GM12878 (cell line): ENCODE results near the gene MAFG. TPM values are rescaled to one million over a fixed set of nuclear protein-coding genes. Genes with fewer than 3 reads are reported as not detected.

Source experiments
- CBFB ChIP-seq: IDR thresholded peaks from 2 replicates; pipeline ENCODE4 v1.6.1; 2016; ENCODE audit warnings: antibody characterized with exemption, low read depth
- EGR1 ChIP-seq, 2 experiments: IDR thresholded peaks; 1 replicate in 1 of 2; 2 replicates in 1 of 2; pipeline ENCODE4 v1.6.1; 2011 to 2012; ENCODE audit warnings: low read depth in 2 of 2, low read length in 2 of 2, borderline replicate concordance in 1 of 2, mild to moderate bottlenecking in 1 of 2, moderate library complexity in 1 of 2
- FOS ChIP-seq: IDR thresholded peaks from 3 replicates; pipeline ENCODE4 v1.6.1; 2011; ENCODE audit warnings: borderline replicate concordance; ENCODE audit not compliant: insufficient read length; ENCODE audit errors: extremely low read depth
- GATAD2B ChIP-seq: fragments of 450-650 bp; conservative IDR thresholded peaks from 2 replicates; pipeline ENCODE4 v1.6.1; 2017; ENCODE audit warnings: low read depth, mild to moderate bottlenecking, moderate library complexity
- LARP7 ChIP-seq: fragments of 450-650 bp; IDR thresholded peaks from 2 replicates; pipeline ENCODE4 v1.6.1; 2017; ENCODE audit warnings: mild to moderate bottlenecking
- NRF1 ChIP-seq: conservative IDR thresholded peaks from 2 replicates; pipeline ENCODE4 v1.6.1; 2011; ENCODE audit warnings: mild to moderate bottlenecking, low read depth, low read length, improper control_type of control experiment
- POLR2A ChIP-seq: IDR thresholded peaks from 2 replicates; pipeline ENCODE4 v1.6.1; 2011; ENCODE audit warnings: low read depth, mild to moderate bottlenecking, low read length
- RFX5 ChIP-seq: IDR thresholded peaks from 2 replicates; pipeline ENCODE4 v1.6.1; 2011; ENCODE audit warnings: low read depth, low read length, improper control_type of control experiment
- STAT1 ChIP-seq: fragments of 450-650 bp; conservative IDR thresholded peaks from 2 replicates; pipeline ENCODE4 v1.6.1; 2014; ENCODE audit warnings: antibody characterized with exemption, mild to moderate bottlenecking
- polyA plus RNA-seq, 11 experiments: library from polyadenylated mRNA; depleted of rRNA in 4 of 11; unstranded in 6 of 11; stranded (reverse) in 5 of 11; fragments of >200 nt; fragmentation: Nextera tagmentation in 4 of 11; fragmentation: Illumina TruSeq in 1 of 11; extraction: Ambion mirVana in 4 of 11; extraction: Trizol in 1 of 11; gene quantifications; 1 replicate in 1 of 11; 2 replicates in 10 of 11; pipeline versions ENCODE4 v1.2.1 to v1.2.3, GENCODE V29; 2011 to 2016; ENCODE audit warnings: inconsistent platforms in 2 of 11, missing spikeins in 2 of 11, low read depth in 1 of 11
- total RNA-seq, 4 experiments: library from RNA; depleted of rRNA in 3 of 4; stranded (reverse); fragments of >200 nt in 3 of 4; fragmentation: Illumina TruSeq in 1 of 4; extraction: Trizol in 1 of 4; gene quantifications; 2 replicates each; pipeline versions ENCODE4 v1.2.1 to v1.2.3, GENCODE V29; 2013 to 2021
- TF ChIP-seq, protein P1 (sequence below): fragments of 450-650 bp; IDR thresholded peaks from 2 replicates; pipeline ENCODE4 v1.6.1; 2017; ENCODE audit warnings: mild to moderate bottlenecking, moderate library complexity
- TF ChIP-seq, protein P2 (sequence below): fragments of 450-650 bp; IDR thresholded peaks from 2 replicates; pipeline ENCODE4 v1.6.1; 2016; ENCODE audit warnings: mild to moderate bottlenecking
- TF ChIP-seq, protein P3 (sequence below): fragments of 450-650 bp; IDR thresholded peaks from 2 replicates; pipeline ENCODE4 v1.6.1; 2016; ENCODE audit warnings: mild to moderate bottlenecking, moderate library complexity, borderline replicate concordance
- TF ChIP-seq, protein P4 (sequence below): IDR thresholded peaks from 2 replicates; pipeline ENCODE4 v1.6.1; 2012; ENCODE audit warnings: low read depth, low read length, improper control_type of control experiment
- TF ChIP-seq, protein P5 (sequence below): IDR thresholded peaks from 2 replicates; pipeline ENCODE4 v1.6.1; 2012; ENCODE audit warnings: improper control_type of control experiment, low read depth, low read length; ENCODE audit not compliant: insufficient replicate concordance

MAFG gene
- total and polyA plus RNA-seq, 10 of the 15 experiments (the other 5 are each of a cell fraction or from before 2014, with no cell fraction given): 0.48 to 20.1 (median 7.6) TPM

DNA sequence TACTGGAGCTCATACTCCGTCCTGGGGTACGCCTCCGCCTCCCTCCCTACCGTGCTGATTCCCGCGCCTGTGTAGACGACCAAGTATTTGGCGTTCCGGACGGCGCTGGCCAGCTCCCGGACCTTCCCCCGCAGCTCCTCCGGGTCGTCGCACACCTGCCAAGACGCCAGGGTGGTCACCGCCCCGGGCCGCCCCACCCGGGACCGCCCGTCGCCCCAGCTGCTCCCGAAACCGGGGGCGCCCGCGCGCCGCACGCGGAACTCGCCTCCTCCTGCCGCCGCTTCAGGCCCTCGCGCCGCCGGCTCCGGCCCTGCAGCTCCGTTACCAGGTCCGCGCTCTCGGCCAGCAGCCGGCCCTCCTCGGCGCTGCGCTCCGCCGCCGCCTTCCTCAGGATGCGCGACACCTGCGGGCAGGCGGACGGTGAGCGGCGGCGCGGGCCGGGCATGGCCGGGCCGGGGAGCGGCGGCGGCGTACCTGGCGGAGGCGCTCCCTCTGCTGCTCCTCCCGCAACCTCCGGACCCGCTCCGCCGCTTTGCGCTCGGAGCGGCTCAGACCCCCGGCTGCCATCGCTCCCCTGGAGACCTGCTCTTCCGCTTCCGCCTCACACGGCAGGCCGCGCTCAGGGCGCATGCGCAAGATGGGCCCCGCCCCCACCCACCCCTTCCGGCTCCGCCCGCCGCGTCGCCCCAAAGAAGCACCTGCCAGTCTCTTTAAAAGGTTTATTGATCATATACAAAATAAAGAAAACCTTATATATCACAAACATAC, 9.8 kb downstream of the MAFG start, which contains the start of gene SIRT7 (continued):
- TF ChIP-seq, protein P1, sequence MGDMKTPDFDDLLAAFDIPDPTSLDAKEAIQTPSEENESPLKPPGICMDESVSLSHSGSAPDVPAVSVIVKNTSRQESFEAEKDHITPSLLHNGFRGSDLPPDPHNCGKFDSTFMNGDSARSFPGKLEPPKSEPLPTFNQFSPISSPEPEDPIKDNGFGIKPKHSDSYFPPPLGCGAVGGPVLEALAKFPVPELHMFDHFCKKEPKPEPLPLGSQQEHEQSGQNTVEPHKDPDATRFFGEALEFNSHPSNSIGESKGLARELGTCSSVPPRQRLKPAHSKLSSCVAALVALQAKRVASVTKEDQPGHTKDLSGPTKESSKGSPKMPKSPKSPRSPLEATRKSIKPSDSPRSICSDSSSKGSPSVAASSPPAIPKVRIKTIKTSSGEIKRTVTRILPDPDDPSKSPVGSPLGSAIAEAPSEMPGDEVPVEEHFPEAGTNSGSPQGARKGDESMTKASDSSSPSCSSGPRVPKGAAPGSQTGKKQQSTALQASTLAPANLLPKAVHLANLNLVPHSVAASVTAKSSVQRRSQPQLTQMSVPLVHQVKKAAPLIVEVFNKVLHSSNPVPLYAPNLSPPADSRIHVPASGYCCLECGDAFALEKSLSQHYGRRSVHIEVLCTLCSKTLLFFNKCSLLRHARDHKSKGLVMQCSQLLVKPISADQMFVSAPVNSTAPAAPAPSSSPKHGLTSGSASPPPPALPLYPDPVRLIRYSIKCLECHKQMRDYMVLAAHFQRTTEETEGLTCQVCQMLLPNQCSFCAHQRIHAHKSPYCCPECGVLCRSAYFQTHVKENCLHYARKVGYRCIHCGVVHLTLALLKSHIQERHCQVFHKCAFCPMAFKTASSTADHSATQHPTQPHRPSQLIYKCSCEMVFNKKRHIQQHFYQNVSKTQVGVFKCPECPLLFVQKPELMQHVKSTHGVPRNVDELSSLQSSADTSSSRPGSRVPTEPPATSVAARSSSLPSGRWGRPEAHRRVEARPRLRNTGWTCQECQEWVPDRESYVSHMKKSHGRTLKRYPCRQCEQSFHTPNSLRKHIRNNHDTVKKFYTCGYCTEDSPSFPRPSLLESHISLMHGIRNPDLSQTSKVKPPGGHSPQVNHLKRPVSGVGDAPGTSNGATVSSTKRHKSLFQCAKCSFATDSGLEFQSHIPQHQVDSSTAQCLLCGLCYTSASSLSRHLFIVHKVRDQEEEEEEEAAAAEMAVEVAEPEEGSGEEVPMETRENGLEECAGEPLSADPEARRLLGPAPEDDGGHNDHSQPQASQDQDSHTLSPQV: 0 out of 2 replicates have a peak, but pooled peaks have one; percentile 42
- TF ChIP-seq, protein P2, sequence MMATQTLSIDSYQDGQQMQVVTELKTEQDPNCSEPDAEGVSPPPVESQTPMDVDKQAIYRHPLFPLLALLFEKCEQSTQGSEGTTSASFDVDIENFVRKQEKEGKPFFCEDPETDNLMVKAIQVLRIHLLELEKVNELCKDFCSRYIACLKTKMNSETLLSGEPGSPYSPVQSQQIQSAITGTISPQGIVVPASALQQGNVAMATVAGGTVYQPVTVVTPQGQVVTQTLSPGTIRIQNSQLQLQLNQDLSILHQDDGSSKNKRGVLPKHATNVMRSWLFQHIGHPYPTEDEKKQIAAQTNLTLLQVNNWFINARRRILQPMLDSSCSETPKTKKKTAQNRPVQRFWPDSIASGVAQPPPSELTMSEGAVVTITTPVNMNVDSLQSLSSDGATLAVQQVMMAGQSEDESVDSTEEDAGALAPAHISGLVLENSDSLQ: no peak
- TF ChIP-seq, protein P3, sequence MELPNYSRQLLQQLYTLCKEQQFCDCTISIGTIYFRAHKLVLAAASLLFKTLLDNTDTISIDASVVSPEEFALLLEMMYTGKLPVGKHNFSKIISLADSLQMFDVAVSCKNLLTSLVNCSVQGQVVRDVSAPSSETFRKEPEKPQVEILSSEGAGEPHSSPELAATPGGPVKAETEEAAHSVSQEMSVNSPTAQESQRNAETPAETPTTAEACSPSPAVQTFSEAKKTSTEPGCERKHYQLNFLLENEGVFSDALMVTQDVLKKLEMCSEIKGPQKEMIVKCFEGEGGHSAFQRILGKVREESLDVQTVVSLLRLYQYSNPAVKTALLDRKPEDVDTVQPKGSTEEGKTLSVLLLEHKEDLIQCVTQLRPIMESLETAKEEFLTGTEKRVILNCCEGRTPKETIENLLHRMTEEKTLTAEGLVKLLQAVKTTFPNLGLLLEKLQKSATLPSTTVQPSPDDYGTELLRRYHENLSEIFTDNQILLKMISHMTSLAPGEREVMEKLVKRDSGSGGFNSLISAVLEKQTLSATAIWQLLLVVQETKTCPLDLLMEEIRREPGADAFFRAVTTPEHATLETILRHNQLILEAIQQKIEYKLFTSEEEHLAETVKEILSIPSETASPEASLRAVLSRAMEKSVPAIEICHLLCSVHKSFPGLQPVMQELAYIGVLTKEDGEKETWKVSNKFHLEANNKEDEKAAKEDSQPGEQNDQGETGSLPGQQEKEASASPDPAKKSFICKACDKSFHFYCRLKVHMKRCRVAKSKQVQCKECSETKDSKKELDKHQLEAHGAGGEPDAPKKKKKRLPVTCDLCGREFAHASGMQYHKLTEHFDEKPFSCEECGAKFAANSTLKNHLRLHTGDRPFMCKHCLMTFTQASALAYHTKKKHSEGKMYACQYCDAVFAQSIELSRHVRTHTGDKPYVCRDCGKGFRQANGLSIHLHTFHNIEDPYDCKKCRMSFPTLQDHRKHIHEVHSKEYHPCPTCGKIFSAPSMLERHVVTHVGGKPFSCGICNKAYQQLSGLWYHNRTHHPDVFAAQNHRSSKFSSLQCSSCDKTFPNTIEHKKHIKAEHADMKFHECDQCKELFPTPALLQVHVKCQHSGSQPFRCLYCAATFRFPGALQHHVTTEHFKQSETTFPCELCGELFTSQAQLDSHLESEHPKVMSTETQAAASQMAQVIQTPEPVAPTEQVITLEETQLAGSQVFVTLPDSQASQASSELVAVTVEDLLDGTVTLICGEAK: no peak
- no peak for TF ChIP-seq RFX5
- peak; percentile 98; the same call in 1 of the 2 replicates for TF ChIP-seq LARP7
- peak; percentile 67 for TF ChIP-seq NRF1
- TF ChIP-seq GATAD2B: peak; percentile 96
- no peak for TF ChIP-seq STAT1
- no peak for TF ChIP-seq FOS
- no peak for TF ChIP-seq CBFB
- TF ChIP-seq POLR2A: peak; percentile 92
- TF ChIP-seq, protein P4, sequence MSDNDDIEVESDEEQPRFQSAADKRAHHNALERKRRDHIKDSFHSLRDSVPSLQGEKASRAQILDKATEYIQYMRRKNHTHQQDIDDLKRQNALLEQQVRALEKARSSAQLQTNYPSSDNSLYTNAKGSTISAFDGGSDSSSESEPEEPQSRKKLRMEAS: no peak
- TF ChIP-seq, protein P5, sequence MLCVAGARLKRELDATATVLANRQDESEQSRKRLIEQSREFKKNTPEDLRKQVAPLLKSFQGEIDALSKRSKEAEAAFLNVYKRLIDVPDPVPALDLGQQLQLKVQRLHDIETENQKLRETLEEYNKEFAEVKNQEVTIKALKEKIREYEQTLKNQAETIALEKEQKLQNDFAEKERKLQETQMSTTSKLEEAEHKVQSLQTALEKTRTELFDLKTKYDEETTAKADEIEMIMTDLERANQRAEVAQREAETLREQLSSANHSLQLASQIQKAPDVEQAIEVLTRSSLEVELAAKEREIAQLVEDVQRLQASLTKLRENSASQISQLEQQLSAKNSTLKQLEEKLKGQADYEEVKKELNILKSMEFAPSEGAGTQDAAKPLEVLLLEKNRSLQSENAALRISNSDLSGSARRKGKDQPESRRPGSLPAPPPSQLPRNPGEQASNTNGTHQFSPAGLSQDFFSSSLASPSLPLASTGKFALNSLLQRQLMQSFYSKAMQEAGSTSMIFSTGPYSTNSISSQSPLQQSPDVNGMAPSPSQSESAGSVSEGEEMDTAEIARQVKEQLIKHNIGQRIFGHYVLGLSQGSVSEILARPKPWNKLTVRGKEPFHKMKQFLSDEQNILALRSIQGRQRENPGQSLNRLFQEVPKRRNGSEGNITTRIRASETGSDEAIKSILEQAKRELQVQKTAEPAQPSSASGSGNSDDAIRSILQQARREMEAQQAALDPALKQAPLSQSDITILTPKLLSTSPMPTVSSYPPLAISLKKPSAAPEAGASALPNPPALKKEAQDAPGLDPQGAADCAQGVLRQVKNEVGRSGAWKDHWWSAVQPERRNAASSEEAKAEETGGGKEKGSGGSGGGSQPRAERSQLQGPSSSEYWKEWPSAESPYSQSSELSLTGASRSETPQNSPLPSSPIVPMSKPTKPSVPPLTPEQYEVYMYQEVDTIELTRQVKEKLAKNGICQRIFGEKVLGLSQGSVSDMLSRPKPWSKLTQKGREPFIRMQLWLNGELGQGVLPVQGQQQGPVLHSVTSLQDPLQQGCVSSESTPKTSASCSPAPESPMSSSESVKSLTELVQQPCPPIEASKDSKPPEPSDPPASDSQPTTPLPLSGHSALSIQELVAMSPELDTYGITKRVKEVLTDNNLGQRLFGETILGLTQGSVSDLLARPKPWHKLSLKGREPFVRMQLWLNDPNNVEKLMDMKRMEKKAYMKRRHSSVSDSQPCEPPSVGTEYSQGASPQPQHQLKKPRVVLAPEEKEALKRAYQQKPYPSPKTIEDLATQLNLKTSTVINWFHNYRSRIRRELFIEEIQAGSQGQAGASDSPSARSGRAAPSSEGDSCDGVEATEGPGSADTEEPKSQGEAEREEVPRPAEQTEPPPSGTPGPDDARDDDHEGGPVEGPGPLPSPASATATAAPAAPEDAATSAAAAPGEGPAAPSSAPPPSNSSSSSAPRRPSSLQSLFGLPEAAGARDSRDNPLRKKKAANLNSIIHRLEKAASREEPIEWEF: no peak
- TF ChIP-seq EGR1 (IDR thresholded peaks at IDR 0.05; ENCODE audit: borderline replicate concordance in 1 of 2, low read depth in 2 of 2, low read length in 2 of 2): peak in 1 of 2 experiments; percentile 70; a peak in 1 of 3 replicates
